HS-27A (cell line): ENCODE data around the gene MIER3.
"Not testable (repeated sequence)": the region's sequence is repeated elsewhere in the genome, so short reads cannot be mapped to it uniquely, and the experiment has no call there.

ENCODE experiments used
- DNase-seq: peaks from one replicate; pipeline ENCODE4 v3.0.0-alpha.2; 2012; ENCODE audit warnings: low read depth, missing footprints

MIER3 gene

GRCh38 chr5:56951946-56952691 lies at the start of gene MIER3:
Gene MIER3 (minus strand): TSS chr5:56952123. CDS start chr5:56952102, 21 bp downstream.
- no peak for DNase-seq

- DNase-seq: no peak
Observed at GRCh38 chr5:56995596-56995995, 43.7 kb upstream of the MIER3 start.

GRCh38 chr5:56993241-56993640 lies 41.3 kb upstream of the MIER3 start:
- DNase-seq: no peak

- DNase-seq: no peak
Observed at GRCh38 chr5:56989676-56990075, 37.8 kb upstream of the MIER3 start.

- no peak for DNase-seq
Observed at GRCh38 chr5:56988490-56988889, 36.6 kb upstream of the MIER3 start.

GRCh38 chr5:56987171-56987570 lies 35.2 kb upstream of the MIER3 start:
- no peak for DNase-seq

- DNase-seq: no peak
Observed at GRCh38 chr5:56986626-56986947, 34.7 kb upstream of the MIER3 start.

GRCh38 chr5:56985936-56986625 lies 34.2 kb upstream of the MIER3 start:
- no peak for DNase-seq

- no peak for DNase-seq
Observed at GRCh38 chr5:56984445-56984844, 32.5 kb upstream of the MIER3 start.

- no peak for DNase-seq
Observed at GRCh38 chr5:56983593-56984361, 31.9 kb upstream of the MIER3 start.

GRCh38 chr5:56981548-56982315 lies 29.8 kb upstream of the MIER3 start:
- no peak for DNase-seq

- no peak for DNase-seq
Observed at GRCh38 chr5:56979968-56980367, 28.0 kb upstream of the MIER3 start.

GRCh38 chr5:56979526-56979925 lies 27.6 kb upstream of the MIER3 start:
- not testable (repeated sequence) for DNase-seq

GRCh38 chr5:56977822-56978221 lies 25.9 kb upstream of the MIER3 start:
- DNase-seq: no peak

- no peak for DNase-seq
Observed at GRCh38 chr5:56977021-56977420, 25.1 kb upstream of the MIER3 start.

GRCh38 chr5:56974241-56974640 lies 22.3 kb upstream of the MIER3 start:
- no peak for DNase-seq

- DNase-seq: no peak
Observed at GRCh38 chr5:56973473-56973872, 21.6 kb upstream of the MIER3 start.

GRCh38 chr5:56971275-56971674 lies 19.4 kb upstream of the MIER3 start:
- no peak for DNase-seq

- DNase-seq: no peak
Observed at GRCh38 chr5:56964173-56964572, 12.2 kb upstream of the MIER3 start.

GRCh38 chr5:56963246-56963645 lies 11.3 kb upstream of the MIER3 start:
- no peak for DNase-seq

- no peak for DNase-seq
Observed at GRCh38 chr5:56962286-56962685, 10.4 kb upstream of the MIER3 start.

GRCh38 chr5:56961746-56962145 lies 9.8 kb upstream of the MIER3 start:
- DNase-seq: no peak
